T-helper 1 cell (primary cell): ENCODE data around the gene CBX6.
"Not testable (repeated sequence)": the region's sequence is repeated elsewhere in the genome, so short reads cannot be mapped to it uniquely, and the experiment has no call there.

ENCODE experiments used
- DNase-seq, 5 donors: peaks; one replicate each; pipeline ENCODE4 v3.0.0-alpha.2; 2012 to 2020
- total RNA-seq, 4 donors: gene quantifications; one replicate each; lab custom pipeline; 2026; lab: John Stamatoyannopoulos, UW

CBX6 gene
- 80.6 to 119 (median 94.2) reads per million in 4 donors for total RNA-seq

- DNase-seq = peak; percentile 89 to 95 (median 91)
Observed at GRCh38 chr22:38872172-38872830, at the start of gene CBX6. TSS of gene CBX6 (minus strand) at chr22:38872216. CDS start at chr22:38872190, 26 bp downstream.

DNA sequence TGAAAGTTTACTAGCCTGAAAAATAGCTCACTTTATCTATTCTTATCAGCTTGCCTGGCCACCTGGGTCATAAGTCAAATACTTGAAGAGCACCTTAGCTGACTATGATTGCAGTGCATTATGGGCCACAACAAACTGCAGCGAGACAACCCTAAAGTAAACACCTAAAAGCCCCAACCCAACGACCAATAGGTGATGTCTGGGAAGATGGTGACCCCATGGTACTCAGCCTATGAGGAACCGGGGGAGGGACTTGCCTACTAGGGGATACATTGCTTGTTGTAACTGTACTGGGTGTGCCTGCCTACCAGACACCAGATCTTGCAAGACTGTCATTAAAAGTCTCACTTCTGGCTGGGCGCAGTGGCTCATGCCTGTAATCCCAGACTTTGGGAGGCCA is 49.8 kb upstream of the CBX6 start:
- no peak for DNase-seq

GRCh38 chr22:38921120-38921519 is 49.1 kb upstream of the CBX6 start:
- no peak for DNase-seq

DNA sequence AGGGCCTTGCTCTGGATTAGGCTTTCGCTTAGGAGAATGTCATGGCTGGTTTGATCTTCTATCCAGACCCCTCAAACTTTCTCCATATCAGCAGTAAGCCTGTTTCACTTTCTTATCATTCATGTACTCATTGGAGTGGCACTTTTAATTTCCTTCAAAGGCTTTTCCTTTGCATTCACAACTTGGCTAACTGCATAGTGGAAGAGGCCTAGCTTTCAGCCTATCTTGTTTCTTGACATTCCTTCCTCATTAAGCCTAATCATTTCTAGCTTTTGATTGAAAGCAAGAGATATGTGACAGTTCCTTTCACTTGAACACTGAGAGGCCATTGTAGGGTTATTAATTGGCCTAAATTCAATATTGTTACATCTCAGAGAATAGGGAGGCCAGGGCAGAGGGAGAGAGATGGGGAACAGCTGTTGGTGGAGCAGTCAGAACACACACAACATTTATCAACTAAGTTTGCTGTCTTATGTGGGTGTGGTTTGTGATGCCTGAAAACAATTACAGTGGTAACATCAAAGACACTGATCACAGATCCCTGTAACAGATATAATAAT is 47.7 kb upstream of the CBX6 start:
- DNase-seq = no peak

GRCh38 chr22:38911434-38911833 is 39.4 kb upstream of the CBX6 start:
- DNase-seq = no peak

- DNase-seq = no peak
Observed at GRCh38 chr22:38907767-38908166, 35.8 kb upstream of the CBX6 start.

DNA sequence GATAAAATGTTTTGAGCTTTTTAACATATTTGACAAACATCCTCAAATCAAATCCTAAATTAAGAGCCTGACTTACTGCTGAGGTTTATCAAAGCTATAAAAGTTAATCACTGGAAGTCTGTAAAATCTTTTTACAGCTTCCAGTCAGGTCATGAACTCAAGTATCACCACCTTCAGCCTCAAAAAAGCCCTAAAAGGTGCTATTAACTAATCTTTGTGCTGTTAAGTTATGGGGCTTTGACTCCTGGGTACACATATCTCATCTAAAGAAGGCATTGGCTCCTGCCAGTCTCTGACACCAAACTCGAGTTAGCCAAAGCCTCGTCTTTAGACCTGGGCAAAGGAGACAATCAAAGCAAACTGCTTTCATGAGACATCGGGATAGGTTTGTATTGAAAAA is 34.0 kb upstream of the CBX6 start:
- DNase-seq = no peak

DNA sequence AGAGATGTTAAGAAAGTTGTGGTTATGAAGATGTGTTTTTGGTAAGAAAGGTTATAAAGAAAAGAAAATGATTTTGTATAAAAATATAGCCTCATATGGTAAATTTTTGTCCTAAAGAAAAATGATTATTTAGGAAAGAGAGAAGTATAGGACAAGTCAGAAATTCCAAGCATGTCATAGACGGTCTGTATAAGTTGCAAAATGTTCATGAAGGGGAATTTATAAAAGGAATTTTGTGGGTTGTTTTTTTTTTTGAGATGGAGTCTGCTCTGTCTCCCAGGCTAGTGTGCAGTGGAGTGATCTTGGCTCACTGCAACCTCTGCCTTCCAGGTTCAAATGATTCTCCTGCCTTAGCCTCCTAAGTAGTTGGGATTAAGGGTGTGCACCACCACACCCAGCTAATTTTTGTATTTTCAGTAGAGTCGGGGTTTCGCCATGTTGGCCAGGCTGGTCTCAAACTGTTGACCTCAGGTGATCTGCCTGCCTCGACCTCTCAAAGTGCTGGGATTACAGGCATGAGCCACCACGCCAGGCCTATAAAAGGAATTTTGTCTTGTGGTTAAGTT is 32.1 kb upstream of the CBX6 start:
- not testable (repeated sequence) for DNase-seq

- no peak for DNase-seq
Observed at GRCh38 chr22:38901111-38901641, 29.2 kb upstream of the CBX6 start.

GRCh38 chr22:38900677-38901076 is 28.7 kb upstream of the CBX6 start:
- DNase-seq = no peak

DNA sequence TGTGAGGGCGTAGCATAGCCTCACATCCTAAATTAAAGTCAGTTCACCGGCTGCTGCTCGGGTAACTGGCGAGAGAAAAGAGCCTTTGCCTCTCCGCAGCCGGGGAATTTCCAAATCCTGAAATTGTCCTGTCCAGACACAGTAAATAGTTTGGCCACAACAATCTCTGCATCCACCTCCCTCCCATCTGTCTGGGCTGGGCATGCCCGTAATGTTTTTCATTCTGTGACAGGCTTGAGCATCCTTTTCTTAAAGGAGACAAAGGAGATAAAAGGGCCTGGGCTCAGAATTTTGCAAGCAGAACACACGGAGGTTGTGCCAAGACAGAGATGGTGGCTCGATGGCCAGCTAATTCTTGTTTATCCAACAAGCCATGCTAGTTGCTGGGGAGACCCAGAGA is 19.2 kb upstream of the CBX6 start:
- DNase-seq = no peak

GRCh38 chr22:38890377-38890776 is 18.4 kb upstream of the CBX6 start:
- DNase-seq = no peak

- DNase-seq = no peak
Observed at GRCh38 chr22:38886333-38886732, 14.3 kb upstream of the CBX6 start.

GRCh38 chr22:38882972-38883622 is 11.1 kb upstream of the CBX6 start:
- DNase-seq = no peak

- DNase-seq = no peak
Observed at GRCh38 chr22:38881997-38882879, 10.2 kb upstream of the CBX6 start.

GRCh38 chr22:38881464-38881871 is 9.5 kb upstream of the CBX6 start:
- DNase-seq = no peak

GRCh38 chr22:38879961-38880360 is 7.9 kb upstream of the CBX6 start:
- DNase-seq = no peak

DNA sequence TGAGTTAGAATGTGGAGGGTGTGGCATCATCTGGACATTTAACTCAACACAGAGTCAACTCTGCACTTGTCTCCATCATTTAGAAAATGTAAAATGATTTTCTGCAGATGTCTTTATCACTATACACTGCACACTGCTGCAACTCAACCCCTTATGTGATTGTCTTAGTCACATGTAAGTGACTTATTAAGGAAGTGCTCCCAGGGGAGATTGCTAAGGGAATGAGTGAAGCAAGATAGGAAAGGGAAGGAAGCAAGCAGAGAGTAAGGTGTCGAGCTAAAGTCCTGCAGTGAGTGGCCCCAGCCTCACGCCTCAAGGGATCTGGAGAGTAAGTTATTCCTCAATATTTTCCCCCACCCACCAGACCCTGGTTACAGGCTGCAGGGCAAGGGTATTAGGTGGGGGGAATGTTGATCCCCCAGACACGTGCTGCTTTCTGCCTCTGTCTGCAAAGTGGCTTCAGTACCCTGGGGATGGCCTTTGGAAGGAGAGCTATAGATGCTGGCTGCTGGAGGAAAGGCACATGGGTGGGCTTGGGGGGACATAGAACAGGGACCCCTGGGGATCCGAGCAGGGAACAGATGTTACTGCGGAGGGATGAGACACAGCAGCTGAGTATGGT is 7.2 kb upstream of the CBX6 start:
- DNase-seq = no peak

- no peak for DNase-seq
Observed at GRCh38 chr22:38878001-38878400, 6.0 kb upstream of the CBX6 start.

DNA sequence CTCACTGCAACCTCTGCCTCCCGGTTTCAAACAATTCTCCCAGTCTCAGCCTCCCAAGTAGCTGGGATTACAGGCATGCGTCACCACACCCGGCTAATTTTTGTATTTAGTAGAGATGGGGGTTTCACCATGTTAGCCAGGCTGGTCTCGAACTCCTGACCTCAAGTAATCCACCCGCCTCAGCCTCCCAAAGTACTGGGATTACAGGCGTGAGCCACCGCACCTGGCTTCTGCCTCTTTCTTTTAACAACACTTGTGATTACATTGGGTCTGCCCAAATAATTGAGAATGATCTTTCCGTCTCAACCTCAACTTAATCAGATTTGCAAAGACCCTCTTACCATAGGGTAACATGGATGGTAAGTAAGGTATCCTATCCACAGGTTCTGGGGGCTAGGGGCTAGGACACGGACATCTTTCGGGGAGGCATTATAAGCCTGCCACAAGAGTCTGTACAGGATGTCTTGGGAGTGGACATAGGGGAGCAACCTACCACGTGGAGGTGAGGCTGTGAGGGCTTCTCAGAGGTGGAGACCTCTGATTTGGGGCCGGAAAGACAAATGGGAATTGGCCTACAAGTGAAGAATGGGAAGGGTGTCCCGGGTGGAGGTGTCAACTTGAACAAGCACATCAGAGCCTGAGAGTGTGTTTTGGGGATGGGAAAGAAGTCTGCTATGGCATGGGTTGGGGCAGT is 2.7 kb upstream of the CBX6 start:
- no peak for DNase-seq
